GM18867 (cell line): ENCODE measurements around the gene SPINK1.
A peak's percentile ranks its signal among the peaks of the same experiment; 100 is the strongest.
"Not testable (repeated sequence)": the region's sequence is repeated elsewhere in the genome, so short reads cannot be mapped to it uniquely, and the experiment has no call there.

Source experiments
- ATAC-seq: cut with Tn5 transposase; IDR thresholded peaks from one replicate; pipeline ENCODE4 v1.9.1; 2021; ENCODE audit warnings: mild to moderate bottlenecking, moderate library complexity; ENCODE audit not compliant: unreplicated experiment

SPINK1 gene

GRCh38 chr5:147854894-147855773, 23.7 kb upstream of the SPINK1 start:
- no peak for ATAC-seq

GRCh38 chr5:147854331-147854730, 22.9 kb upstream of the SPINK1 start:
- no peak for ATAC-seq

- no peak for ATAC-seq
Observed at GRCh38 chr5:147853372-147853987, 22.0 kb upstream of the SPINK1 start.

GRCh38 chr5:147852365-147852764, 20.9 kb upstream of the SPINK1 start:
- ATAC-seq, result no peak

- no peak for ATAC-seq
Observed at GRCh38 chr5:147851578-147851977, 20.1 kb upstream of the SPINK1 start.

- no peak for ATAC-seq
Observed at GRCh38 chr5:147849226-147849625, 17.8 kb upstream of the SPINK1 start.

GRCh38 chr5:147845618-147846017, 14.1 kb upstream of the SPINK1 start:
- ATAC-seq, result no peak

GRCh38 chr5:147844846-147845245, 13.4 kb upstream of the SPINK1 start:
- ATAC-seq, result no peak

GRCh38 chr5:147842869-147843268, 11.4 kb upstream of the SPINK1 start:
- no peak for ATAC-seq

- no peak for ATAC-seq
Observed at GRCh38 chr5:147836439-147836838, 5.0 kb upstream of the SPINK1 start.

GRCh38 chr5:147835386-147835798, 3.9 kb upstream of the SPINK1 start:
- no peak for ATAC-seq

- ATAC-seq, result no peak
Observed at GRCh38 chr5:147832541-147832940, 1.1 kb upstream of the SPINK1 start.

GRCh38 chr5:147830035-147830434, 1.4 kb downstream of the SPINK1 start:
- ATAC-seq, result no peak

- ATAC-seq, result not testable (repeated sequence)
Observed at GRCh38 chr5:147827017-147827416, 4.5 kb downstream of the SPINK1 start.

- ATAC-seq, result no peak
Observed at GRCh38 chr5:147826361-147826760, 5.1 kb downstream of the SPINK1 start.

GRCh38 chr5:147822686-147823491, 8.6 kb downstream of the SPINK1 start:
- ATAC-seq, result peak; percentile 87

GRCh38 chr5:147822222-147822621, 9.2 kb downstream of the SPINK1 start:
- ATAC-seq, result not testable (repeated sequence)

GRCh38 chr5:147821766-147822165, 9.7 kb downstream of the SPINK1 start:
- no peak for ATAC-seq

- no peak for ATAC-seq
Observed at GRCh38 chr5:147819261-147819770, 12.2 kb downstream of the SPINK1 start.

GRCh38 chr5:147818290-147818689, 13.2 kb downstream of the SPINK1 start:
- no peak for ATAC-seq

GRCh38 chr5:147813696-147814095, 17.8 kb downstream of the SPINK1 start:
- ATAC-seq, result no peak
